HepG2 (cell line): Measurements from ENCODE around the gene PAXX. TPM values are rescaled to one million over a fixed set of nuclear protein-coding genes. Genes with fewer than 3 reads are reported as not detected.

Experiments
- AGO1 ChIP-seq: fragments of 200-400 bp; formaldehyde crosslinking; IDR thresholded peaks from 2 replicates; pipeline ENCODE4 v1.6.1; 2017; ENCODE audit warnings: mild to moderate bottlenecking, low read depth, low read length, moderate library complexity; ENCODE audit not compliant: poor library complexity, severe bottlenecking
- CTCF ChIP-seq: sonication (generic); formaldehyde crosslinking; IDR thresholded peaks from 2 replicates; pipeline ENCODE4 v1.5.0; 2020; ENCODE audit warnings: mild to moderate bottlenecking, missing genetic modification reagents, moderate library complexity
- EED ChIP-seq: sonication (generic); formaldehyde crosslinking; IDR thresholded peaks from 2 replicates; pipeline ENCODE4 v1.5.0; 2020; ENCODE audit warnings: mild to moderate bottlenecking, missing genetic modification reagents
- ETV5 ChIP-seq: IDR thresholded peaks from 2 replicates; pipeline ENCODE4 v1.6.1; 2018; ENCODE audit warnings: missing biosample characterization, missing genetic modification reagents, inconsistent platforms, borderline replicate concordance
- FOXA3 ChIP-seq: IDR thresholded peaks from 2 replicates; pipeline ENCODE4 v1.6.1; 2016; ENCODE audit warnings: missing genetic modification reagents, missing compliant biosample characterization
- FOXC1 ChIP-seq: sonication (generic); formaldehyde crosslinking; IDR thresholded peaks from 2 replicates; pipeline ENCODE4 v1.8.0; 2022; ENCODE audit warnings: mild to moderate bottlenecking, missing genetic modification reagents, borderline replicate concordance
- STAG1 ChIP-seq: sonication (generic); formaldehyde crosslinking; IDR thresholded peaks from 2 replicates; pipeline ENCODE4 v1.4.0; 2020; ENCODE audit warnings: missing genetic modification reagents
- XRCC5 ChIP-seq: fragments of 200-400 bp; formaldehyde crosslinking; optimal IDR thresholded peaks from 2 replicates; pipeline ENCODE3; 2017; ENCODE audit warnings: mild to moderate bottlenecking, low read length
- ZBTB7A ChIP-seq: sonication (generic); formaldehyde crosslinking; IDR thresholded peaks from 2 replicates; pipeline ENCODE4 v1.8.0; 2022; ENCODE audit warnings: mild to moderate bottlenecking, missing genetic modification reagents
- ZFP90 ChIP-seq: sonication (generic); formaldehyde crosslinking; IDR thresholded peaks from 2 replicates; pipeline ENCODE4 v1.8.0; 2022; ENCODE audit warnings: missing genetic modification reagents, mild to moderate bottlenecking, inconsistent platforms, borderline replicate concordance
- ZNF609 ChIP-seq: sonication (generic); formaldehyde crosslinking; IDR thresholded peaks from 2 replicates; pipeline ENCODE4 v1.4.0; 2020; ENCODE audit warnings: mild to moderate bottlenecking, missing genetic modification reagents, borderline replicate concordance
- ZNF710 ChIP-seq: sonication (generic); formaldehyde crosslinking; IDR thresholded peaks from 2 replicates; pipeline ENCODE4 v1.5.0; 2020; ENCODE audit warnings: mild to moderate bottlenecking, missing genetic modification reagents, borderline replicate concordance
- polyA plus RNA-seq, 8 experiments: library from polyadenylated mRNA; depleted of rRNA in 3 of 8; stranded (reverse) in 7 of 8; unstranded in 1 of 8; fragments of >200 nt; fragmentation: Illumina TruSeq in 4 of 8; extraction: Trizol in 4 of 8; gene quantifications; 2 replicates each; pipeline versions ENCODE4 v1.2.1 to v1.2.3, GENCODE V29; 2011 to 2016; ENCODE audit warnings: low read depth in 4 of 8, missing spikeins in 1 of 8, mixed read lengths in 1 of 8; ENCODE audit not compliant: insufficient read depth in 1 of 8
- total RNA-seq, 5 experiments: library from RNA; depleted of rRNA; stranded (reverse); fragments of >200 nt; fragmentation: Illumina TruSeq; extraction: Trizol; gene quantifications; 2 replicates each; pipeline ENCODE4 v1.2.3, GENCODE V29; 2016; ENCODE audit warnings: low read depth in 1 of 5
- TF ChIP-seq, protein P1 (sequence below): IDR thresholded peaks from 2 replicates; pipeline ENCODE4 v1.6.1; 2016; ENCODE audit warnings: low read depth, missing genetic modification reagents, missing compliant biosample characterization

The PAXX gene
- total and polyA plus RNA-seq, 2 of the 13 experiments (the other 11 are each of a cell fraction or from before 2014, with no cell fraction given): 14.0 to 31.9 TPM

- TF ChIP-seq ZNF609: 0 out of 2 replicates have a peak, but pooled peaks have one; percentile 38
- TF ChIP-seq FOXC1 (CRISPR knock-in tag): peak; percentile 48; the same call in 1 of the 2 replicates
- TF ChIP-seq CTCF: peak; percentile 58
- peak; percentile 57; the same call in 1 of the 2 replicates for TF ChIP-seq FOXA3 (CRISPR knock-in tag)
- peak; percentile 85 for TF ChIP-seq ZBTB7A (CRISPR knock-in tag)
- TF ChIP-seq AGO1: no peak
- peak; percentile 63; the same call in 1 of the 2 replicates for TF ChIP-seq ZNF710 (CRISPR knock-in tag)
- TF ChIP-seq EED (CRISPR knock-in tag): no peak
- TF ChIP-seq, protein P1, sequence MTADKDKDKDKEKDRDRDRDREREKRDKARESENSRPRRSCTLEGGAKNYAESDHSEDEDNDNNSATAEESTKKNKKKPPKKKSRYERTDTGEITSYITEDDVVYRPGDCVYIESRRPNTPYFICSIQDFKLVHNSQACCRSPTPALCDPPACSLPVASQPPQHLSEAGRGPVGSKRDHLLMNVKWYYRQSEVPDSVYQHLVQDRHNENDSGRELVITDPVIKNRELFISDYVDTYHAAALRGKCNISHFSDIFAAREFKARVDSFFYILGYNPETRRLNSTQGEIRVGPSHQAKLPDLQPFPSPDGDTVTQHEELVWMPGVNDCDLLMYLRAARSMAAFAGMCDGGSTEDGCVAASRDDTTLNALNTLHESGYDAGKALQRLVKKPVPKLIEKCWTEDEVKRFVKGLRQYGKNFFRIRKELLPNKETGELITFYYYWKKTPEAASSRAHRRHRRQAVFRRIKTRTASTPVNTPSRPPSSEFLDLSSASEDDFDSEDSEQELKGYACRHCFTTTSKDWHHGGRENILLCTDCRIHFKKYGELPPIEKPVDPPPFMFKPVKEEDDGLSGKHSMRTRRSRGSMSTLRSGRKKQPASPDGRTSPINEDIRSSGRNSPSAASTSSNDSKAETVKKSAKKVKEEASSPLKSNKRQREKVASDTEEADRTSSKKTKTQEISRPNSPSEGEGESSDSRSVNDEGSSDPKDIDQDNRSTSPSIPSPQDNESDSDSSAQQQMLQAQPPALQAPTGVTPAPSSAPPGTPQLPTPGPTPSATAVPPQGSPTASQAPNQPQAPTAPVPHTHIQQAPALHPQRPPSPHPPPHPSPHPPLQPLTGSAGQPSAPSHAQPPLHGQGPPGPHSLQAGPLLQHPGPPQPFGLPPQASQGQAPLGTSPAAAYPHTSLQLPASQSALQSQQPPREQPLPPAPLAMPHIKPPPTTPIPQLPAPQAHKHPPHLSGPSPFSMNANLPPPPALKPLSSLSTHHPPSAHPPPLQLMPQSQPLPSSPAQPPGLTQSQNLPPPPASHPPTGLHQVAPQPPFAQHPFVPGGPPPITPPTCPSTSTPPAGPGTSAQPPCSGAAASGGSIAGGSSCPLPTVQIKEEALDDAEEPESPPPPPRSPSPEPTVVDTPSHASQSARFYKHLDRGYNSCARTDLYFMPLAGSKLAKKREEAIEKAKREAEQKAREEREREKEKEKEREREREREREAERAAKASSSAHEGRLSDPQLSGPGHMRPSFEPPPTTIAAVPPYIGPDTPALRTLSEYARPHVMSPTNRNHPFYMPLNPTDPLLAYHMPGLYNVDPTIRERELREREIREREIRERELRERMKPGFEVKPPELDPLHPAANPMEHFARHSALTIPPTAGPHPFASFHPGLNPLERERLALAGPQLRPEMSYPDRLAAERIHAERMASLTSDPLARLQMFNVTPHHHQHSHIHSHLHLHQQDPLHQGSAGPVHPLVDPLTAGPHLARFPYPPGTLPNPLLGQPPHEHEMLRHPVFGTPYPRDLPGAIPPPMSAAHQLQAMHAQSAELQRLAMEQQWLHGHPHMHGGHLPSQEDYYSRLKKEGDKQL (CRISPR knock-in tag): no peak
- peak; percentile 25; the same call in 1 of the 2 replicates for TF ChIP-seq STAG1
- TF ChIP-seq ZFP90 (CRISPR knock-in tag): peak; percentile 80
- peak; percentile 21; the same call in 1 of the 2 replicates for TF ChIP-seq ETV5 (CRISPR knock-in tag)
- TF ChIP-seq XRCC5: peak; percentile 47
These were observed 42.2 kb upstream of the PAXX start (continued) for GRCh38 chr9:136949817-136950655.
